GM23338 (cell line): ENCODE results near the gene RELN. TPM values are rescaled to one million over a fixed set of nuclear protein-coding genes. Genes with fewer than 3 reads are reported as not detected.

Source experiments
- ATAC-seq: fragments of 200-7000 bp; cut with Tn5 transposase; 3 replicates; pipeline ENCODE4 v1.9.1; 2020
- DNase-seq: peaks from one replicate; pipeline ENCODE4 v3.0.0-alpha.2; 2015; ENCODE audit warnings: low spot score
- H2AFZ ChIP-seq: fragments of 200-600 bp; sonication (generic); 2 replicates; pipeline ENCODE4 v1.8.0; 2016; ENCODE audit warnings: antibody characterized with exemption, mild to moderate bottlenecking, moderate library complexity
- H3F3A ChIP-seq: fragments of 200-600 bp; sonication (generic); replicated peaks from 2 replicates; pipeline ENCODE4 v1.8.0; 2017; ENCODE audit warnings: antibody characterized with exemption, mixed run types, low read depth
- H3K27ac ChIP-seq: fragments of 200-600 bp; sonication (generic); 2 replicates; pipeline ENCODE4 v1.6.1; 2016; ENCODE audit warnings: low read depth
- H3K27me3 ChIP-seq: fragments of 200-600 bp; sonication (generic); 2 replicates; pipeline ENCODE4 v1.8.0; 2016; ENCODE audit warnings: mild to moderate bottlenecking, mixed run types, moderate library complexity; ENCODE audit not compliant: insufficient read depth
- H3K36me3 ChIP-seq: fragments of 200-600 bp; sonication (generic); 2 replicates; pipeline ENCODE4 v1.8.0; 2016; ENCODE audit warnings: mild to moderate bottlenecking; ENCODE audit not compliant: insufficient read depth
- H3K4me1 ChIP-seq: fragments of 200-600 bp; sonication (generic); 2 replicates; pipeline ENCODE4 v1.8.0; 2016; ENCODE audit warnings: mild to moderate bottlenecking, moderate library complexity; ENCODE audit not compliant: insufficient read depth
- H3K4me2 ChIP-seq: fragments of 200-600 bp; sonication (generic); 2 replicates; pipeline ENCODE4 v1.7.1; 2017; ENCODE audit warnings: mixed run types
- H3K4me3 ChIP-seq: fragments of 200-600 bp; sonication (generic); 2 replicates; pipeline ENCODE4 v1.6.1; 2016; ENCODE audit warnings: mixed run types
- H3K79me2 ChIP-seq: fragments of 200-600 bp; sonication (generic); replicated peaks from 2 replicates; pipeline ENCODE4 v1.8.0; 2017; ENCODE audit warnings: mild to moderate bottlenecking; ENCODE audit not compliant: insufficient read depth
- H3K9me2 ChIP-seq: fragments of 200-600 bp; sonication (generic); 2 replicates; pipeline ENCODE4 v1.8.0; 2017; ENCODE audit not compliant: insufficient read depth
- H4K20me1 ChIP-seq: fragments of 200-600 bp; sonication (generic); replicated peaks from 2 replicates; pipeline ENCODE4 v1.8.0; 2017; ENCODE audit warnings: mild to moderate bottlenecking; ENCODE audit not compliant: insufficient read depth
- H3K27ac Mint-ChIP-seq: 2 replicates; pipeline ENCODE4 v1.8.0; 2020; ENCODE audit warnings: inconsistent platforms, mild to moderate bottlenecking, moderate library complexity, mixed read lengths
- H3K27me3 Mint-ChIP-seq: 3 replicates; pipeline ENCODE4 v1.8.0; 2022; ENCODE audit warnings: low read depth, mild to moderate bottlenecking, moderate library complexity, mixed read lengths, inconsistent platforms; ENCODE audit not compliant: insufficient read depth, poor library complexity
- H3K36me3 Mint-ChIP-seq: 3 replicates; pipeline ENCODE4 v1.8.0; 2021; ENCODE audit warnings: low read depth, mild to moderate bottlenecking, inconsistent platforms, moderate library complexity, mixed read lengths
- H3K4me1 Mint-ChIP-seq: 3 replicates; pipeline ENCODE4 v1.8.0; 2020; ENCODE audit warnings: mild to moderate bottlenecking, inconsistent platforms, mixed read lengths
- H3K4me3 Mint-ChIP-seq: 3 replicates; pipeline ENCODE4 v1.8.0; 2021; ENCODE audit warnings: moderate library complexity, mild to moderate bottlenecking, inconsistent platforms, mixed read lengths
- H3K9me3 Mint-ChIP-seq: 3 replicates; pipeline ENCODE4 v1.8.0; 2020; ENCODE audit warnings: moderate library complexity, mild to moderate bottlenecking, inconsistent platforms, mixed read lengths
- CREB1 ChIP-seq: fragments of 250-450 bp; sonication (Bioruptor Pico); IDR thresholded peaks from 2 replicates; pipeline ENCODE4 v1.5.0; 2020; ENCODE audit warnings: low read depth, mild to moderate bottlenecking, moderate library complexity
- EZH2 ChIP-seq: fragments of 200-600 bp; sonication (generic); IDR thresholded peaks from one replicate; pipeline ENCODE4 v1.8.0; 2017; ENCODE audit warnings: antibody characterized with exemption, mild to moderate bottlenecking, low read depth; ENCODE audit not compliant: unreplicated experiment
- EZH2phosphoT487 ChIP-seq: fragments of 200-600 bp; sonication (generic); IDR thresholded peaks from one replicate; pipeline ENCODE4 v1.8.1; 2018; ENCODE audit warnings: antibody characterized with exemption; ENCODE audit not compliant: unreplicated experiment
- JUNB ChIP-seq: IDR thresholded peaks from one replicate; pipeline ENCODE4 v1.6.1; 2016; ENCODE audit warnings: antibody characterized with exemption; ENCODE audit not compliant: unreplicated experiment
- POLR2AphosphoS5 ChIP-seq: IDR thresholded peaks from 2 replicates; pipeline ENCODE4 v1.6.1; 2016; ENCODE audit warnings: antibody characterized with exemption, low read depth
- STAT1 ChIP-seq: IDR thresholded peaks from one replicate; pipeline ENCODE4 v1.6.1; 2016; ENCODE audit warnings: antibody characterized with exemption; ENCODE audit not compliant: unreplicated experiment
- ZNF114 ChIP-seq: fragments of 250-450 bp; sonication (Bioruptor Pico); IDR thresholded peaks from 2 replicates; pipeline ENCODE4 v1.5.0; 2020; ENCODE audit warnings: mild to moderate bottlenecking, moderate library complexity
- polyA plus RNA-seq: library from polyadenylated mRNA; unstranded; fragments of >200 nt; fragmentation: Nextera tagmentation; extraction: Ambion mirVana; gene quantifications from 2 replicates; pipeline ENCODE4 v1.2.1, GENCODE V29; 2016
- total RNA-seq: library from RNA; depleted of rRNA; stranded (reverse); fragments of >200 nt; shearing (Covaris generic); gene quantifications from 2 replicates; pipeline ENCODE4 v1.2.3, GENCODE V29; 2014
- TF ChIP-seq, protein P1 (sequence below): IDR thresholded peaks from 2 replicates; pipeline ENCODE4 v1.6.1; 2016; ENCODE audit warnings: antibody characterized with exemption
- TF ChIP-seq, protein P2 (sequence below): fragments of 250-450 bp; sonication (Bioruptor Pico); IDR thresholded peaks from 2 replicates; pipeline ENCODE4 v1.5.0; 2020; ENCODE audit warnings: mild to moderate bottlenecking, moderate library complexity
- TF ChIP-seq, protein P3 (sequence below): IDR thresholded peaks from one replicate; pipeline ENCODE4 v1.6.1; 2018; ENCODE audit warnings: antibody characterized with exemption; ENCODE audit not compliant: unreplicated experiment

Gene RELN
- total and polyA plus RNA-seq, 2 experiments from 2014 or later: 0.10 to 0.76 TPM

DNA sequence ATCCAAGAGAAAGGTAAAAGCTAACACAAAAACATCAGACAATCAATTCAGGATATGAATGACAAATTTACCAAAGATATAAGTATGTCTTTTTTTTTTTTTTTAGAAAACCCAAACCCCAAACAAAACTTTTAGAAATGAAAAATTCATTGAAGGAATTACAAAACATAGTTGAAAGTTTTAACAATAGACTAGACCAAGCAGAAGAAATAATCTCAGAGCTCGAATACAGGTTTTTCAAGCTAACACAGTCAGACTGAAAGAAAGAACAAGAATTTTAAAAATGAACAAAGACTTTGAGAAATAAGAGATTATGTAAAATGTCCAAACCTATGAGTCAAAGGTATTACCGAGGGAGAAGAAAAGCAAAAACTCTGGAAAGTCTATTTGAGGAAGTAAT, 345.1 kb downstream of the RELN start:
- H3K9me3 Mint-ChIP-seq: peaks cover 13% of the 10 kb centered on the region
- H3K27ac Mint-ChIP-seq: no peak overlapping the region
- no peaks in the 10 kb centered on the region for H3K79me2 ChIP-seq
- H3K4me2 ChIP-seq: no peak overlapping the region
- DNase-seq (no peak), ATAC-seq (no peak)
- no peaks in the 10 kb centered on the region for H4K20me1 ChIP-seq
- no peak overlapping the region for H3K27ac ChIP-seq
- no peaks in the 10 kb centered on the region for H3K4me1 Mint-ChIP-seq
- no peak overlapping the region for H3K4me3 ChIP-seq
- no peak for TF ChIP-seq CREB1 (CRISPR knock-in tag)
- H2AFZ ChIP-seq: no peak overlapping the region
- H3K4me1 ChIP-seq: no peaks in the 10 kb centered on the region
- H3K9me2 ChIP-seq: no peaks in the 10 kb centered on the region
- no peaks in the 10 kb centered on the region for H3K27me3 Mint-ChIP-seq
- H3K36me3 Mint-ChIP-seq: 0 out of 3 replicates have a peak, but pooled peaks cover 4% of the 10 kb centered on the region
- H3K27me3 ChIP-seq: no peaks in the 10 kb centered on the region
- no peak overlapping the region for H3K4me3 Mint-ChIP-seq
- no peaks in the 10 kb centered on the region for H3F3A ChIP-seq
- no peaks in the 10 kb centered on the region for H3K36me3 ChIP-seq

DNA sequence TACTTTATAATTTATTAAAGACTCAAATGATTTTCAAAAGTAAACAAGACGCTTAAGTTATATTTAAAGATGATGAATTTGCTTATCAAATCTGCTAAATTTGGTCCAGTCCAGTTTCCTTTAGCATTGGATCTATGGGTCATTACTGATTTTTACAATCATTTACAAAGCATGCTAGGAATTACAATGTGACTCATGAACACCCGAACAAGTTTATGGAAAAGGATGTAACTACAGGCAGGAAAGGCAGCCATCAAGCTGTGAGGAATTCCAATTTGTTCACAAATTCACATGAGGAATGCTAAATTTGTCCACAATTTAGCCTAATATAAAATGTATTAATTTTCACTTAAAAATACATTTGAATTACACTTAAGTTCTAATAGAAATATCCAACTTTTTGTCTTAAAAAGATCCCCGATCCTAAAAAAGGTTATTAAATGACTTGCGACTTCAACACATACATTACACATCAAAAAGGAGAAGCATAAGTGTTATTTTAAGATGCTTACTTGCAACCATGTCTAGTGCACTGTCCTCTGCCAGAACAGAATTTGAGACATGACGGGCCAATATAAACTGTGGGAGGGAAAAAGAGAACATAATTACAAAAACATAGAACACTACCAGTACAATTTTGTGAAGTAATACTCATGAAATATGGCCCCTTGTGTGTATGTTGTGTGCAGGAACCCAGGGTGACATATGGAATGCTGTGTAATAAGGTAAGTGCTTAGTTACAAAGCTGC, 349.3 kb downstream of the RELN start:
- Histone ChIP-seq H3K79me2 (no peaks in the 10 kb centered on the region), H3K4me1 (no peaks in the 10 kb centered on the region), H3F3A (no peaks in the 10 kb centered on the region), H3K27me3 (no peaks in the 10 kb centered on the region), H3K9me2 (no peaks in the 10 kb centered on the region), H2AFZ (no peak overlapping the region), H3K27ac (no peak overlapping the region), H3K4me2 (no peak overlapping the region), H3K4me3 (no peak overlapping the region), H4K20me1 (no peaks in the 10 kb centered on the region), H3K36me3 (no peaks in the 10 kb centered on the region)
- Mint-ChIP-seq H3K27ac (no peak overlapping the region), H3K4me3 (no peak overlapping the region), H3K27me3 (no peaks in the 10 kb centered on the region), H3K9me3 (no peaks in the 10 kb centered on the region), H3K36me3 (no peaks in the 10 kb centered on the region), H3K4me1 (no peaks in the 10 kb centered on the region)
- no peak for DNase-seq
- ATAC-seq: no peak
- TF ChIP-seq POLR2AphosphoS5: no peak
- TF ChIP-seq, protein P1, sequence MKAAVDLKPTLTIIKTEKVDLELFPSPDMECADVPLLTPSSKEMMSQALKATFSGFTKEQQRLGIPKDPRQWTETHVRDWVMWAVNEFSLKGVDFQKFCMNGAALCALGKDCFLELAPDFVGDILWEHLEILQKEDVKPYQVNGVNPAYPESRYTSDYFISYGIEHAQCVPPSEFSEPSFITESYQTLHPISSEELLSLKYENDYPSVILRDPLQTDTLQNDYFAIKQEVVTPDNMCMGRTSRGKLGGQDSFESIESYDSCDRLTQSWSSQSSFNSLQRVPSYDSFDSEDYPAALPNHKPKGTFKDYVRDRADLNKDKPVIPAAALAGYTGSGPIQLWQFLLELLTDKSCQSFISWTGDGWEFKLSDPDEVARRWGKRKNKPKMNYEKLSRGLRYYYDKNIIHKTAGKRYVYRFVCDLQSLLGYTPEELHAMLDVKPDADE: no peak
- no peak for TF ChIP-seq JUNB
- TF ChIP-seq, protein P2, sequence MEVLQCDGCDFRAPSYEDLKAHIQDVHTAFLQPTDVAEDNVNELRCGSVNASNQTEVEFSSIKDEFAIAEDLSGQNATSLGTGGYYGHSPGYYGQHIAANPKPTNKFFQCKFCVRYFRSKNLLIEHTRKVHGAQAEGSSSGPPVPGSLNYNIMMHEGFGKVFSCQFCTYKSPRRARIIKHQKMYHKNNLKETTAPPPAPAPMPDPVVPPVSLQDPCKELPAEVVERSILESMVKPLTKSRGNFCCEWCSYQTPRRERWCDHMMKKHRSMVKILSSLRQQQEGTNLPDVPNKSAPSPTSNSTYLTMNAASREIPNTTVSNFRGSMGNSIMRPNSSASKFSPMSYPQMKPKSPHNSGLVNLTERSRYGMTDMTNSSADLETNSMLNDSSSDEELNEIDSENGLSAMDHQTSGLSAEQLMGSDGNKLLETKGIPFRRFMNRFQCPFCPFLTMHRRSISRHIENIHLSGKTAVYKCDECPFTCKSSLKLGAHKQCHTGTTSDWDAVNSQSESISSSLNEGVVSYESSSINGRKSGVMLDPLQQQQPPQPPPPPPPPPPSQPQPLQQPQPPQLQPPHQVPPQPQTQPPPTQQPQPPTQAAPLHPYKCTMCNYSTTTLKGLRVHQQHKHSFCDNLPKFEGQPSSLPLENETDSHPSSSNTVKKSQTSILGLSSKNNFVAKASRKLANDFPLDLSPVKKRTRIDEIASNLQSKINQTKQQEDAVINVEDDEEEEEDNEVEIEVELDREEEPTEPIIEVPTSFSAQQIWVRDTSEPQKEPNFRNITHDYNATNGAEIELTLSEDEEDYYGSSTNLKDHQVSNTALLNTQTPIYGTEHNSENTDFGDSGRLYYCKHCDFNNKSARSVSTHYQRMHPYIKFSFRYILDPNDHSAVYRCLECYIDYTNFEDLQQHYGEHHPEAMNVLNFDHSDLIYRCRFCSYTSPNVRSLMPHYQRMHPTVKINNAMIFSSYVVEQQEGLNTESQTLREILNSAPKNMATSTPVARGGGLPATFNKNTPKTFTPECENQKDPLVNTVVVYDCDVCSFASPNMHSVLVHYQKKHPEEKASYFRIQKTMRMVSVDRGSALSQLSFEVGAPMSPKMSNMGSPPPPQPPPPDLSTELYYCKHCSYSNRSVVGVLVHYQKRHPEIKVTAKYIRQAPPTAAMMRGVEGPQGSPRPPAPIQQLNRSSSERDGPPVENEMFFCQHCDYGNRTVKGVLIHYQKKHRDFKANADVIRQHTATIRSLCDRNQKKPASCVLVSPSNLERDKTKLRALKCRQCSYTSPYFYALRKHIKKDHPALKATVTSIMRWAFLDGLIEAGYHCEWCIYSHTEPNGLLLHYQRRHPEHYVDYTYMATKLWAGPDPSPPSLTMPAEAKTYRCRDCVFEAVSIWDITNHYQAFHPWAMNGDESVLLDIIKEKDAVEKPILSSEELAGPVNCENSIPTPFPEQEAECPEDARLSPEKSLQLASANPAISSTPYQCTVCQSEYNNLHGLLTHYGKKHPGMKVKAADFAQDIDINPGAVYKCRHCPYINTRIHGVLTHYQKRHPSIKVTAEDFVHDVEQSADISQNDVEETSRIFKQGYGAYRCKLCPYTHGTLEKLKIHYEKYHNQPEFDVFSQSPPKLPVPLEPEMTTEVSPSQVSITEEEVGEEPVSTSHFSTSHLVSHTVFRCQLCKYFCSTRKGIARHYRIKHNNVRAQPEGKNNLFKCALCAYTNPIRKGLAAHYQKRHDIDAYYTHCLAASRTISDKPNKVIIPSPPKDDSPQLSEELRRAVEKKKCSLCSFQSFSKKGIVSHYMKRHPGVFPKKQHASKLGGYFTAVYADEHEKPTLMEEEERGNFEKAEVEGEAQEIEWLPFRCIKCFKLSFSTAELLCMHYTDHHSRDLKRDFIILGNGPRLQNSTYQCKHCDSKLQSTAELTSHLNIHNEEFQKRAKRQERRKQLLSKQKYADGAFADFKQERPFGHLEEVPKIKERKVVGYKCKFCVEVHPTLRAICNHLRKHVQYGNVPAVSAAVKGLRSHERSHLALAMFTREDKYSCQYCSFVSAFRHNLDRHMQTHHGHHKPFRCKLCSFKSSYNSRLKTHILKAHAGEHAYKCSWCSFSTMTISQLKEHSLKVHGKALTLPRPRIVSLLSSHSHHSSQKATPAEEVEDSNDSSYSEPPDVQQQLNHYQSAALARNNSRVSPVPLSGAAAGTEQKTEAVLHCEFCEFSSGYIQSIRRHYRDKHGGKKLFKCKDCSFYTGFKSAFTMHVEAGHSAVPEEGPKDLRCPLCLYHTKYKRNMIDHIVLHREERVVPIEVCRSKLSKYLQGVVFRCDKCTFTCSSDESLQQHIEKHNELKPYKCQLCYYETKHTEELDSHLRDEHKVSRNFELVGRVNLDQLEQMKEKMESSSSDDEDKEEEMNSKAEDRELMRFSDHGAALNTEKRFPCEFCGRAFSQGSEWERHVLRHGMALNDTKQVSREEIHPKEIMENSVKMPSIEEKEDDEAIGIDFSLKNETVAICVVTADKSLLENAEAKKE (CRISPR knock-in tag): no peak
- TF ChIP-seq STAT1: no peak
- no peak for TF ChIP-seq EZH2phosphoT487
- TF ChIP-seq, protein P3, sequence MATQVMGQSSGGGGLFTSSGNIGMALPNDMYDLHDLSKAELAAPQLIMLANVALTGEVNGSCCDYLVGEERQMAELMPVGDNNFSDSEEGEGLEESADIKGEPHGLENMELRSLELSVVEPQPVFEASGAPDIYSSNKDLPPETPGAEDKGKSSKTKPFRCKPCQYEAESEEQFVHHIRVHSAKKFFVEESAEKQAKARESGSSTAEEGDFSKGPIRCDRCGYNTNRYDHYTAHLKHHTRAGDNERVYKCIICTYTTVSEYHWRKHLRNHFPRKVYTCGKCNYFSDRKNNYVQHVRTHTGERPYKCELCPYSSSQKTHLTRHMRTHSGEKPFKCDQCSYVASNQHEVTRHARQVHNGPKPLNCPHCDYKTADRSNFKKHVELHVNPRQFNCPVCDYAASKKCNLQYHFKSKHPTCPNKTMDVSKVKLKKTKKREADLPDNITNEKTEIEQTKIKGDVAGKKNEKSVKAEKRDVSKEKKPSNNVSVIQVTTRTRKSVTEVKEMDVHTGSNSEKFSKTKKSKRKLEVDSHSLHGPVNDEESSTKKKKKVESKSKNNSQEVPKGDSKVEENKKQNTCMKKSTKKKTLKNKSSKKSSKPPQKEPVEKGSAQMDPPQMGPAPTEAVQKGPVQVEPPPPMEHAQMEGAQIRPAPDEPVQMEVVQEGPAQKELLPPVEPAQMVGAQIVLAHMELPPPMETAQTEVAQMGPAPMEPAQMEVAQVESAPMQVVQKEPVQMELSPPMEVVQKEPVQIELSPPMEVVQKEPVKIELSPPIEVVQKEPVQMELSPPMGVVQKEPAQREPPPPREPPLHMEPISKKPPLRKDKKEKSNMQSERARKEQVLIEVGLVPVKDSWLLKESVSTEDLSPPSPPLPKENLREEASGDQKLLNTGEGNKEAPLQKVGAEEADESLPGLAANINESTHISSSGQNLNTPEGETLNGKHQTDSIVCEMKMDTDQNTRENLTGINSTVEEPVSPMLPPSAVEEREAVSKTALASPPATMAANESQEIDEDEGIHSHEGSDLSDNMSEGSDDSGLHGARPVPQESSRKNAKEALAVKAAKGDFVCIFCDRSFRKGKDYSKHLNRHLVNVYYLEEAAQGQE: no peak
- no peak for TF ChIP-seq EZH2
- no peak for TF ChIP-seq ZNF114
